Endodermal cell (in vitro differentiated cells): ENCODE data around the gene IFT20. TPM values are rescaled to one million over a fixed set of nuclear protein-coding genes. Genes with fewer than 3 reads are reported as not detected.

Experiments used
- DNase-seq: peaks from one replicate; pipeline ENCODE4 v3.0.0-alpha.2; 2017
- H3K27ac ChIP-seq: 2 replicates; pipeline ENCODE4 v1.5.1; 2013; ENCODE audit warnings: mild to moderate bottlenecking, low read depth, low read length, moderate library complexity
- H3K27me3 ChIP-seq: 2 replicates; pipeline ENCODE4 v1.6.1; 2013; ENCODE audit warnings: mild to moderate bottlenecking, low read length, moderate library complexity; ENCODE audit not compliant: insufficient read depth, control insufficient read depth, poor library complexity, severe bottlenecking
- H3K36me3 ChIP-seq: 2 replicates; pipeline ENCODE4 v1.7.0; 2013; ENCODE audit warnings: mild to moderate bottlenecking, low read length, moderate library complexity; ENCODE audit not compliant: control insufficient read depth, insufficient read depth
- H3K4me1 ChIP-seq: one replicate; pipeline ENCODE4 v1.7.0; 2013; ENCODE audit warnings: low read length; ENCODE audit not compliant: control insufficient read depth, insufficient read depth
- H3K4me3 ChIP-seq: 2 replicates; pipeline ENCODE4 v1.5.1; 2013; ENCODE audit warnings: mild to moderate bottlenecking, low read length, moderate library complexity
- H3K9ac ChIP-seq: 2 replicates; pipeline ENCODE4 v1.6.1; 2013; ENCODE audit warnings: mild to moderate bottlenecking, low read length, moderate library complexity; ENCODE audit not compliant: poor library complexity, severe bottlenecking; ENCODE audit errors: extremely low read depth
- H3K9me3 ChIP-seq: 2 replicates; pipeline ENCODE4 v1.6.1; 2013; ENCODE audit warnings: mild to moderate bottlenecking, low read length, moderate library complexity; ENCODE audit not compliant: control insufficient read depth
- H3K27ac Mint-ChIP-seq: 2 replicates; pipeline ENCODE4 v1.8.0; 2020; ENCODE audit warnings: mixed read lengths
- H3K27me3 Mint-ChIP-seq: 2 replicates; pipeline ENCODE4 v1.8.0; 2021; ENCODE audit warnings: mild to moderate bottlenecking, mixed read lengths; ENCODE audit not compliant: insufficient read depth
- H3K36me3 Mint-ChIP-seq: 2 replicates; pipeline ENCODE4 v1.8.0; 2020; ENCODE audit warnings: low read depth, mixed read lengths
- H3K4me1 Mint-ChIP-seq: 2 replicates; pipeline ENCODE4 v1.8.0; 2020; ENCODE audit warnings: mixed read lengths
- H3K4me3 Mint-ChIP-seq: 2 replicates; pipeline ENCODE4 v1.8.0; 2020; ENCODE audit warnings: mild to moderate bottlenecking, moderate library complexity, mixed read lengths
- H3K9me3 Mint-ChIP-seq: 2 replicates; pipeline ENCODE4 v1.8.0; 2020; ENCODE audit warnings: mild to moderate bottlenecking, mixed read lengths
- CTCF ChIP-seq: fragments of 200-600 bp; sonication (generic); conservative IDR thresholded peaks from 2 replicates; pipeline ENCODE4 v1.5.0; 2021; ENCODE audit warnings: antibody characterized with exemption, mild to moderate bottlenecking
- WGBS, 2 experiments: methylation state at CpG; one replicate each; pipeline versions ENCODE4 v1.1.5 to v1.1.7; 2013; ENCODE audit warnings: missing lambda C conversion rate in 2 of 2, mixed read lengths in 1 of 2; ENCODE audit not compliant: insufficient coverage in 1 of 2, insufficient read length in 1 of 2; 5-methylcytosine and 5-hydroxymethylcytosine counted together
- total RNA-seq, 2 donors: library from RNA; stranded (reverse); fragmentation: NEBNext Ultra II Directional in 1 of 2; extraction: Animal tissue kit (Norgen Biotek cat#: 25700) in 1 of 2; gene quantifications; 2 replicates in 1 of 2; 3 replicates in 1 of 2; pipeline ENCODE4 v1.2.1, GENCODE V29; 2021

Gene IFT20
- total RNA-seq, 2 donors from 2014 or later: 28.9 to 34.3 TPM

GRCh38 chr17:28357061-28357900 lies 22.0 kb upstream of the IFT20 start, which contains the start of gene POLDIP2:
POLDIP2 (minus strand) TSS chr17:28357527; CDS start chr17:28357448, 79 bp downstream.
- Histone ChIP-seq H3K36me3 (peaks cover 61% of the 10 kb centered on the region), H3K4me1 (peaks cover 3% of the 10 kb centered on the region), H3K27me3 (peaks cover 7% of the 10 kb centered on the region), H3K9me3 (no peaks in the 10 kb centered on the region), H3K9ac (peak within 1 kb of the TSS; percentile 81), H3K27ac (peak within 1 kb of the TSS; percentile 26), H3K4me3 (peak within 1 kb of the TSS; percentile 84)
- peaks cover 52% of the 10 kb centered on the region for H3K36me3 Mint-ChIP-seq
- WGBS, 2 experiments: 0% methylated on average over 43 to 80 of the region's 80 CpGs
- DNase-seq: peak; percentile 99
- peaks cover 12% of the 10 kb centered on the region for H3K4me1 Mint-ChIP-seq
- H3K4me3 Mint-ChIP-seq: peak within 1 kb of the TSS; percentile 95
- H3K9me3 Mint-ChIP-seq: no peaks in the 10 kb centered on the region
- TF ChIP-seq CTCF: peak; percentile 15
- no peaks in the 10 kb centered on the region for H3K27me3 Mint-ChIP-seq
- peak within 1 kb of the TSS; percentile 99 for H3K27ac Mint-ChIP-seq

- DNase-seq: no peak
- no peak overlapping the region for H3K4me3 ChIP-seq
- Mint-ChIP-seq H3K36me3 (peaks cover 83% of the 10 kb centered on the region), H3K27me3 (no peaks in the 10 kb centered on the region), H3K9me3 (no peaks in the 10 kb centered on the region), H3K4me3 (no peak overlapping the region), H3K4me1 (peaks cover 4% of the 10 kb centered on the region), H3K27ac (no peak overlapping the region)
- no peak overlapping the region for H3K9ac ChIP-seq
- no peak for TF ChIP-seq CTCF
- 97% methylated on average over 7 of the region's 7 CpGs; no CpG with 5 or more reads in 1 of the 2 experiments for WGBS, 2 experiments
- H3K4me1 ChIP-seq: peaks cover 9% of the 10 kb centered on the region
- H3K36me3 ChIP-seq: peaks cover 91% of the 10 kb centered on the region
- no peaks in the 10 kb centered on the region for H3K9me3 ChIP-seq
- H3K27me3 ChIP-seq: no peaks in the 10 kb centered on the region
- H3K27ac ChIP-seq: no peak overlapping the region
These were observed 15.0 kb upstream of the IFT20 start for GRCh38 chr17:28350271-28350670.

- Mint-ChIP-seq H3K27me3 (no peaks in the 10 kb centered on the region), H3K4me3 (no peak overlapping the region), H3K27ac (peak overlapping the region; percentile 48), H3K36me3 (peaks cover 81% of the 10 kb centered on the region), H3K9me3 (no peaks in the 10 kb centered on the region), H3K4me1 (peaks cover 4% of the 10 kb centered on the region)
- H3K4me1 ChIP-seq: peaks cover 9% of the 10 kb centered on the region
- no peak for TF ChIP-seq CTCF
- H3K9me3 ChIP-seq: no peaks in the 10 kb centered on the region
- no peak overlapping the region for H3K4me3 ChIP-seq
- peak; percentile 47 for DNase-seq
- H3K9ac ChIP-seq: no peak overlapping the region
- no peaks in the 10 kb centered on the region for H3K27me3 ChIP-seq
- H3K27ac ChIP-seq: no peak overlapping the region
- 80 to 100% methylated on average over 1 to 3 of the region's 3 CpGs for WGBS, 2 experiments
- H3K36me3 ChIP-seq: peaks cover 92% of the 10 kb centered on the region
These were observed 13.7 kb upstream of the IFT20 start for GRCh38 chr17:28348979-28349378.
